GM19438 (cell line): ENCODE measurements around the gene CAPSL.
"Not testable (repeated sequence)": the region's sequence is repeated elsewhere in the genome, so short reads cannot be mapped to it uniquely, and the experiment has no call there.

Source experiments
- ATAC-seq: cut with Tn5 transposase; IDR thresholded peaks from one replicate; pipeline ENCODE4 v1.9.1; 2021; ENCODE audit warnings: low read depth; ENCODE audit not compliant: unreplicated experiment

CAPSL gene

DNA sequence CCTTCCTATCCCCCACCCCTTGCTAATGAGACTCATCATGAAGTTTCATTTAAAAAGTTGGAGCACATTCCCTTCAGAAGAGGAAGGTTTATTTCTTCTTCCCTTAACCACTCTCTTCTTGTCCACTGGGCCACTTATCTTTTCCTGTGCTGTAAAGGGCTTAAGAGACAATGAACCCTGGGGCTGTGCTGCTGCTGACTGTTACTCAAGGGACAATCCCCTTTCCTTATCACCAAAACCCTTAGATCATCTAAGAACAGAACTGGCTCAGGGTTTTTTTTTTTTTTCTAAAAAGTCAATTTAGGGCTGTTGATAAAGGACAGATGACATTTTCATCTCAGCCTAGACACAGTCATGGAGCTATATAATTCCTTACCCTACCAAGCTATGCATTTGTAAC, 29.6 kb downstream of the CAPSL start:
- ATAC-seq: no peak

DNA sequence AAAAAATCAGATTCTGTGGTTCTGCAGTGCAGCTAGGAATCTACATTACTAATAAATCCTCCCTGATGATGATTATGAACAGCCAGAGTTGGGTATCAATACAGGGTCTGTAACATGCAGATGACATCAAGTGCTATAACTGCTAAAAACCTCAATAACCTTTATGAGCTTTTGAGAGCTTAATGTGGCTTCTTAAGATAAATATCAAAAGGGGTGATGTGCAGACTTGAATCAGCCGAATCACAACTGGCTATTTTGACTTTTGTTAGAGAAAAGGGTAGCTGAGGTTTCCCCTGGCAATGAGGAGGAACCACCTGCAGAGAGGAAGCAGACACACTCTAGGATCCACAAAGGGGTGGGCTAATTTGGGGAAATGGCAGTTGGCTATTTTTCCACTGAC, 30.2 kb downstream of the CAPSL start:
- no peak for ATAC-seq

DNA sequence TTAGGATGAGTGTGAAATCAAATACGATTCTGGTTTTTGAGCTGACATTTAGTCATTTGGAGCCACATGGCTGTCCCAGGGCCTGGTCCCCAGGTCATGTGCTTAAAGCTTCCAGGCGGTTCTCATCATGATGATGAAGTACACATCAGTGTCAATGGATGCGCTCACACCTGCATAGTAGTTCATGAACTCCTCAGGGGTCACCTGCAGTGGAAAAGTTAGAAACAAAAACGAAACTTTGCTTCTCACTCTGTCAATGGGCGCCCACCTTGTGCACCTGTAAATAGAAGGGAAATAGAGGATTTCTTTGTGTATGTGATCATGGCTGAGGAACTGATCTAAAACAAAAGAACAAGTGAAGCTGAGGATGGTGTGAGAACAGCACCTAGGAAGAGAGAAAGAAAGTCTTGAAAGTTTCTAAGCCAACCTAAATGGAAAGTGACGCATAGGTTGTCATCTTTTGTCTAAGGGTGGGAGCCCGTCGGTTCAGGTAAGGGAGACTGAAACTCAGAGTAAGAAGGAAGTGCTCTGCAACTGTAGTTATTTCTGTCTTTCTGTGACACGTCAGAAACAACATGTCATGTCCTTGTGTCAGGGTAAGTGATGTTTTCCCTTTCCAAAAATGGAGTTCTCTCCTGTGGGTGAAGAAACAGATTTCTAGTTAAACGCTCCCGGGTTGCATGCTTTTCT, 33.8 kb downstream of the CAPSL start:
- no peak for ATAC-seq

DNA sequence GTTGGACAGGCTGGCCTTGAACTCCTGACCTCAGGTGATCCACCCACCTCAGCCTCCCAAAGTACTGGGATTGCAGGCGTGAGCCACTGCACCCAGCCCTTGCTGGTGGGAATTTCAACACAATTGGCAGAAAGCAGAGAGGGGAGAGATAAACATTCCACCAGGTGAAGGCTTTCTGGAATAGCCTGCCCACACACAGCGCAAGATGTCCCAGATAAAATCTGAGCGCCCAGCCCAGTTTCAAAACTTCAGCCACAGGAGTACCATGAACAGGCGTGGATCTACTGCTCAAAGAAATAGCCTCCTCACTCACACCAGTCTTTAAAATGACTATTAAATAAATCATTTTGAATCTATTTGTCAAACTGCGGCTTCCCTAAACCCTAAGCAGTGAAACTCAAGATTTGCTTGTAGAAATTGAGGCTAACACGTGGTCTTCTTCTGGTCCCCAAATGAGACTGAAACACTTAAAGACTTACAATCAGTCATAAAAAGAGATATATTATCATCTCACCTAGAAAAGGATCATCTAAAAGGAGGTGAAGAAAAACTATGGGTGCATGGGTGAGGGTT, 34.7 kb downstream of the CAPSL start:
- ATAC-seq: no peak

DNA sequence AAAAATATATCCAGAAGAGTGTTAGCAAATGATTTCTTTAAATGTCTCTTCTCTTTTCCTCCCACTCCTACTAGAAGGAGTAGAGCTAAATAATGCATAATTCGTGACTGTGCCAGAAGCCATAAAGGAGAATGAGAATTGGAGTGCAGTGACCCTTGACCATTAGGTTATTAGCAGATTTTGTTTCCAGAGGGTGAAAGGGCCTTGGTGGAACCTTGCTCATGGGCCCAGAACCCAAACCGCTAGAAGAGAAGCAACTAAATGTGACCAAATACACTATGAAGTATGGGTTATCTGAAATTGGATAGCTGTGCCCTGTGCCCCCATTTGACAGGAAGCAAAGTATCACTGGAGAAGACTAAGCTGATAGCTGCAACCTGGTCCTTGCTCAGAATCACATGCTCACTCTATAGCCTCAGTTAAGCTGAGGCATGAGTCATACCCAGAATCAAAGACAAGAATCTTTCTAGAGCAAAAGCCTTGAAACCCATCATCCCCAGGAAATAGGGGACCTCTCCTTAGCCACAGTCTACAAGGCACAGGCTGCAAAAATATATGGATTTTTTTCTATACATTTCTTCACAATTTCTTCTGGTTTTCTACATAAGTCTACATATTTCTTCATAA, 36.3 kb downstream of the CAPSL start:
- no peak for ATAC-seq

DNA sequence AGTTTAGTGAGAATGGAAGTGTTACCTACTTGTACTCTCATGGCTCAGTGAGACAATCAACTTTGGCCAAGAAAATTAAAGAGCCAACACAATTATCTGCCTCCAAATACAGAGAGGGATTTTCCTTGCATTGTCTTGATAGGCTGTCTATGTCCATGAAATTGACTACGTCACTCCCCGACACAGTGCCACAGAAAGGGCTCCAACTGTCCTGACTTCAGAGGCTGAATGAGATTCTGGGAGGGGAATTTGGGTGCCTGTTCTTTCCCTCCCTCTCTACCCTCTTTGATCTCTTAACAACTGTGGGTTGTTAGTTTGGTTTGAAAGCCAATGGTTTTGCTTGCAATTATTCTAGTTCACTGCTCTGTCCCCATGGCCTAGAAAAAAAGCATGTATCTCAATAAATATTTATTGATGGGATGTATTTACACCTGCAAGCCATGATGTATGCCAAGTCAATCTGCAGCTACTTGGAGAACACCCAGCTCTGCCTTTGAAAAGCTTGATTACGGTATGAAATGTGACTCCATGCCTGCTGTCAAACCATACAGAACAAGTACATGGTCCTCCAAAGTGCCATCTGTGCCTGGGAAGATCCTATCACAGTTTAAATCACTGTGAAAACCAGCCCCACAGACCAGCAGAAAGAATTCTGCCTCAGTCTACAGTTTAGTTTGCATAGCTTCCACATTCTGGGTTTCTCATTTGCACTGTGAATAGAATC, 37.3 kb downstream of the CAPSL start:
- no peak for ATAC-seq

DNA sequence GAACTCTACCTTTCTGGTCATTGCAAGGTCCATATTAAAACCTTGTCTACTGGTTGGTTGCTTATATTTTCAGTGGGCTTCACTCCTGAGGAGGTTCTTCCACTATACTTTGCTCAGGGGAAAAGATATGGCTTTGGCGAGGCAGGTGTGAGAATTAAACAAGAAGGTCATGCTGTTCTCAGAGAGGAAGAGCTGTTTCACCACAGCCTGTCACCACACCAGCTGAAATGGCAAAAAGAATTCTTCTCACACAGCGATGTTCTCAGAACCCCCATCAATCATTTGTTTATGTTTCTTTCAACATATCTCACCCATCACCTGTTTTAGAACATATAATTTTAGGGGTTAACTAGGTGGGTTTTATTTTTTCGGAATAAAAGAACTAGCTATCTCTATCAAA, 38.6 kb downstream of the CAPSL start:
- no peak for ATAC-seq

DNA sequence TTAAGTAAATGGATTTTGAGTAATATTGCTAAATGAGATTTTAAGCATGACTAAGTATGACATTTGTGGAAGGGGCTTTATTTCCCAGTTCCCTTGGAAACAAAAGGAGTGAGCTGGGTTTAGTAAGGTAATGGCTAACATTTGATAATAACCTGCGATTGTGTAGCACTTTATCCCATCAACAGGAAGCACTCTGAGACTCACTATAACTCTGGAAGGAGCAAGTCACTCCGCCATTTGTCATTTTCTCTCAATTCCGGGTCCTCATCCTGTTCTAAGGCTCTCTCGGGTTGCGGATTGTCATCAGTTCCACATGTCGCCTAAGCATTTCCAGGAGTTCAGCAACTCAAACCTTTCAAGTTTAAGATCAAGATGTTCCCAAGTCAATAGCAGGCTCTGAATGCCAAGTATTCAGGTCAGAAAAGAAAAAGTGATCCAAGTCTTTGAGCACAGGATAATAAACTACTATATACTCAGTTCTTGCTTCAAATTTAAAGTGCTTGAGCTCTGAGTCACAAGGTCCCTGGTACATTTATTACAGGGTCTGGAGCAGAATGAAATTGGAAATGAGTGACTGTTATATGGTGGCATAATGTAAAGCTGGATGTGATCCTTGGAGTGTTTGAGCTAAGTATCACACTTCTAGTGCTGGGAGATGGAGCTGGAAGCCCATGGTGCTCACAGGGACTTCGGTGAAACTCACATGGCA, 39.3 kb downstream of the CAPSL start:
- no peak for ATAC-seq

DNA sequence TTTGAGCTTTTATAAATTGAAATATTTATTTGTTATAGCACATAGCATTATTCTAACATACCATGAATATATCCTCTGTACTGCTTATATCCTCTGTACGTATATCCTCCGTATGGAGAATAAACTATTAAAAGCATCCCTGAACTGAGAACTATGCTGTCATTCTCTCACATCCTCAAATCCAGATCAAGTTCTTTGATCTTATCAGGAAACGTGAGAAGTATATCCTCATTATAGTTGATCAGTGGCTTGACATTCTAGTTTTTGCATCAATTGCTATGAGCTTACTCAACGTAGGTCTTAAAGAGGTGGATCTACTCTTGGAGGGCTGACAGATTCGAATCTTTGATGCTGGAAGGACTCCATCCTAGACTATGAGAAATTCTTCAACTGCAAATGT, 44.3 kb downstream of the CAPSL start:
- ATAC-seq: no peak

DNA sequence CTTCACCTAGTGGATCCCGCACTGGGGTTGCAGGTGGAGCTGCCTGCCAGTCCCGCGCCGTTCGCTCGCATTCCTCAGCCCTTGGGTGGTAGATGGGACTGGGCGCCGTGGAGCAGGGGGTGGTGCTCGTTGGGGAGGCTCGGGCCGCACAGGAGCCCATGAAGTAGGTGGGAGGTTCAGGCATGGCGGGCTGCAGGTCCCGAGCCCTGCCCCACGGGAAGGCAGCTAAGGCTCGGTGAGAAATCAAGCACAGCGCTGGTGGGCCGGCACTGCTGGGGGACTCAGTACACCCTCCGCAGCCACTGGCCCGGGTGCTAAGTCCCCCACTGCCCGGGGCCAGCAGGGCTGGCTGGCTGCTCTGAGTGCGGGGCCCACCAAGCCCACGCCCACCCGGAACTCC, 45.6 kb downstream of the CAPSL start:
- not testable (repeated sequence) for ATAC-seq

DNA sequence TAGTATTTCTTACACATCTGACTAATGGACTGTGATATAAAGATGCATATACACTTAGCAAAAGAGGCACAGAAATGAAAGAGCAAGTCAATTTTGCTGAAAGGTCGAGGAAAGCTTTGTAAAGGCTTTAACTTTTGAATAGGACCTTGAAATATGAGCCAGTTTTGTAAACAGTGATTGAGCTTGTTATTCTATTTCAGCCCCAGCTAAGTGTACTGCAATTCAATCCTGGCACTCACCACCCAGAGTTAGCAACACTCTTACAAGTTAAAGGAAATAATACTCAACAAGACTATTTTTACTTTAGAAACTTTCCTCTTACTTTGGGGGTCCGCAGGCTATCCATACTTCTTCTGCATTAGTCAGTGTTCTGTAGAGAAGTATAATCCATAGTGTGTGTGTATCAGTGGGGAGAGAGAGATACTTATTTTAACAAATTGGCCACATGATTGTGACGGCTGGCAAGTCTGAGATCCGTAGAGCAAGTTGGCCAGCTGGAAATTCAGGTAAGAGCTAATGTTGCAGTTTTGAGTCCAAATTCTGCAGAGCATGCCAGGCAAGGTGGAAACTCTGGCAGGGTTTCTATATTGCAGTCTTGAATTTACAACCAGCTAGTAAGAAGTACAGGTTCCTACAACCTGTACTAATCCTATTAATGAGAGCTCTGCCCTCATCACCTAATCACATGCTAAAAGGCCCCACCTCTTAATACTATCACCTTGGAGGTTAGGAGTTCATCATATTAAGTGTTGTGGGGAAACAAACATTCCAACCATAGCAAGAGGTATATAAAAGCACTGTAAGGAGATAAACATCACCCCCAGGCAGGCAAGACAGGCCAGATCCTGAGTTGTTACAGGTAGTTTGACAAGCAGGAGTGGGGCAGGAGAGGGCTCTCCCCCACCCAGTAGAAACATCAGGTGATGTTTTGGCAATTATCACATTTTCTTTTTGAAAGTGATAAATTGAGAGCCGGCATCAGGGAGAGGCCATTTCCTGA, 48.1 kb downstream of the CAPSL start:
- no peak for ATAC-seq

DNA sequence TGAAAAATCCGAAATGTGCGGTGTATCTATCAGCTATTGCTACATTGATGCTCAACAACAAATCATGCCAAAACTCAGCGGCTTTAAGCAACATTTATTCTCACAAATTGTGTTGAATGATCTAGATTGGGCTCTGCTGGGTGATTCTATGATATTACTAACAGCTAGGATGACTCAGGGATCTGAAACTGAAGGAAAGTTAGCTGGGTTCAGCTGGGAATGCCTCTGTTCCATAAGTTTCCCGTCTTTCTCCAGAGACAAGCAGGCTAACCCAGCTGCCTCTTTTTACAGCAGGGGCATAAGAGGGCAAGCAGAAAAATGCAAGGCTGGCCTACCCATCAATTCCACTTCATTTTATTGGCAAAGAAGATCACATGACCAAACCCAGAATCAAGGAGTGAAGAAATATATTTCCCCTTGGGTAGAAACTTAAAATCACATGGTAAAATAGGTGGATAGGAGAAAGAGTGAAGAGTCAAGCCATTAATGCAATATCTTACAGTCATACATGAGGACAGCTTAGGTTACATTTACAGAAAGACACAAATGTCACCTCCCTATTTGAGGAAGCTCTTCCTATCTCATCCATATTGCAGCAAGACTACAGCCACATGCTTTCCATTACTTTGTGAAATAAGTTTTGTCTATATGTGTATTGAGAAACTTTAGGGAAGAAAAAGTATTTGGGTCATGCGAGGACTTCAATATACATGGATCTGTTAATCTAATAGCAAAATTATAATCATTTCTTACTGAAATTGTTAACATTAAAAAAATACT, 50.9 kb downstream of the CAPSL start:
- no peak for ATAC-seq

DNA sequence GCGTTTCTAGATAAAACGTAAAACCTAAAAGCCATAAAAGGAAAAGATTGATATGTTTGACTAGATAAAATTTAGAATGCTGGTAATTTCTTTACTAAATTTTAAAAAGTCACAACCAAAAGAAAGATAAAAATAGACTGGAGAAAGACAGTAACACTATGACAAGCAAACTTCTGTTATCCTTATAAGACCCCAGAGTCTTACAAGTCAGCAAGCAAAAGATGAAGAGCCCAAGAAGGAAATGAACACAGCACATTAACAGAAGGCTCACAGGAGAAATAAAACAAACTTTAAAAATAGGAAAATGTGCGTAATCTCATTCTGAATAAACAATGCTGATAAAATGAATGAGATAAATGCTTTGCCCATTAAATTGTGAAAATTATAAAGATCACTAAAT, 52.0 kb downstream of the CAPSL start:
- no peak for ATAC-seq

DNA sequence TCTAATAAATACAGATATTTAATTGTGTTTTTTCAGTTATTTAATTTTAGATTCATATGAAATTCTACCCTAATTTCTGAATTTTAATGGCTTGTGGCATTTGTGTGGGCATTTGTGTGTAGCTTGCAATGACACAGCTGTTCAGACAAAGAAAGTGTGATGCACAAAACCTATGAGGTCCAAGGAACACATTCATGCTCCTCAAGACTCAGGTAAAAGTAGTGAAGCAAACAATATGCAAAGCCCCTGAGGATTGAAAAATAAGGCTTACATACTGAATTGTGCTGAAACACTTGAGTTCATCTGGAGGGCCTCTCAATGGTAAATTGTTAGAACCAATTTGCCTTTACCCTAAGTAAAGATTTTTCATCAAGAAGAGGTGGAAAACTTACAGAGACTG, 53.6 kb downstream of the CAPSL start:
- peak; percentile 18 for ATAC-seq

DNA sequence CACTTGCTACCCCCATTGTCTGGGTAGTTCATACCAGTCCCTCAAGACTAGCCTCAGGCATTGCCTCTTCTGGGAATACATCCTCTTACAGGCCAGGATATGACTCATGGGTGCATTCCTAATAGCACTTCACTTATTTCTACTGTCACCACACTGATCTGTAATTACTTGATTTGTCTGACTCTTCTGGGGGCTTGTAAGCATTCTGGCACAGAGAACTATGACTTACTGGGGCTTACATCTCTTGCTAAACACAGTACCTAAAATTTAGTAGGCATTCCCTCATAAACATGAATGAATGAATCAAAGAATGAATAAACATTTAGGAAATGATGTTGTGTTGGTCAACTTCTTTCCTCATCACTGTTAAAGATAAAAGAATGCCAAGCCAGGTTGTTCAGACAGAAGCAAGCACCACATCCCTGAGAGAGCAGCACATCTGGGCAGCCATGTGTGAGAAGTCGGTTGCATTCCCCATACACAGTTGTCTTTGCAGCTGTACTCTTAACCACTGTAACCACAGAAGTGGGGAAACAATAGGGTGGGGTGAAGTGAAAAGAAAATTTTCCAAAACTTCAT, 54.1 kb downstream of the CAPSL start:
- ATAC-seq: peak; percentile 62

DNA sequence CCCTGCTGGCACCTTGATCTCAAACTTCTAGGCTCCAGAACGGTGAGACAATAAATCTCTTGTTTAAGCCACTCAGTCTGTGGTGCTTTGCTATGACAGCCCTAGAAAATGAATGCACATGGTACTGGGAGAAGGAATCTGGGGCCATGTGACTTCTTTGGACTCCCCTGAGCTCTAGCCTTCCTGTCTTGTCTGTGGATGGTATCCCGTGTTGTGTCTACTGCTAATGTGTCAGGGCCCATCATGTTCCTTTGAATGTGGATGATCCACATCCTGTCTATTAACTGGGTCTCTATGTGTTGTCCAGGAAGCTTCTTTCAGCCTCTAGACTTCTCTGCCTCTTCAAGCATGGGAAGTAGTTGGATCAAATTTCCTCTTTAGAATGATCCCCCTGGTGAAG, 56.7 kb downstream of the CAPSL start:
- ATAC-seq: no peak

DNA sequence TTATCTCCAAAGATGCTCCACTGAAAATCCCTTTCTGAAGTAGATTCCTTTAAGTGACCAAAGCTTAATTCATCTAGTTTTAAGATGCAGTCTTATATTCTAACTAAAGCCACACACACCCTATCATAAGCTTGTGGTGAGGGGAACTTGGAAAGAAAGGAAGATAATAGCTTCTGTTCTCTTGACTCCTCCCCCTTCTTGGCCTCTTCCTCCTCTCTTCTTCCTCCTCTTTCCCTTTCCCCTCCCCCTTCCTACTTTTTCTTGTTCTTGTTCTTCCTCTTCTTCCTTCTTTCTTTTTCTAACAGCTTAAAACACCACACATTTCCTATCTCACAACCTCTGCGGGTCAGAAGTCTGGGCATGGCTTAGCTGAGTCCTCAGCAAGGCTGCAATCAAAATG, 58.3 kb downstream of the CAPSL start:
- no peak for ATAC-seq

DNA sequence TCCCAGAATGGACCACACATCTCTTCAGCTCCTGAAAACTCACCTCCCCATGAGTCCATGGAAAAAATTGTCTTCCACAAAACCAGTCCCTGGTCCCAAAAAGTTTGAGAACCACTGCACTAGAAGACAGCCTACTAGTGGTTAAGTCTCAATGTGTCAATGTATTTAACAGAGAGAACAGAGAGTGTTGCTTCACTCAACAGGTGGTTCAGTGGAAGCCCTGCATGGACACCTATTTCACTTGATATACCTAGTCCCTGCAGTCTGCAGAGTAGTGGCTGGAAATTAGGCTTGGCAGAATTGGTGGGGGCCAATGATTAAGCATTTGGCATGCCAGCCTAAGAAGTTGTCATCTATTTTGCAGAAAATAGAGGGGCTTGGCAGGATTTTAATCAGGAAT, 58.8 kb downstream of the CAPSL start:
- ATAC-seq: no peak

DNA sequence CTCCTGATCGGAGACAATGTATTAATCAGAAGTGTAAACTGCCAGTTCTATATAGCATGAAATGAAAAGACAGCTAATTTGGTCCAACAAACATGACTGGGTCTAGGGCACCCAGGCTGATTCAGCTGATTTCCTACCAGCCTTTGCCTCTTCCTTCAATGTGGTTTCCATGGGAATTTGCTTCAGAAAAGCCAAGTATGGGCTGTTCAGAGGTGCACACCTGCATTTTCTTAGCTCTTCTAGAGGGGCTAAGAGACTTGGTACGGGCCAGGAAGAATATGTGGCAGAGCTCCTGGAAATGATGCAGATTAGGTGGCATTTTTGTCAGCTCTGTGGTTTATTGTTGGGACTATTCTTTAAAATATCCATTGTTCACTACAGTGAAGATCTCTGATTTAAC, 59.3 kb downstream of the CAPSL start:
- no peak for ATAC-seq
